NCI-H2196 (cell line): ENCODE measurements around the gene AGAP2.

Experiments used
- DNase-seq: peaks from one replicate; lab custom pipeline; 2025; ENCODE audit not compliant: unreplicated experiment; lab: John Stamatoyannopoulos, UW

Gene AGAP2

DNA sequence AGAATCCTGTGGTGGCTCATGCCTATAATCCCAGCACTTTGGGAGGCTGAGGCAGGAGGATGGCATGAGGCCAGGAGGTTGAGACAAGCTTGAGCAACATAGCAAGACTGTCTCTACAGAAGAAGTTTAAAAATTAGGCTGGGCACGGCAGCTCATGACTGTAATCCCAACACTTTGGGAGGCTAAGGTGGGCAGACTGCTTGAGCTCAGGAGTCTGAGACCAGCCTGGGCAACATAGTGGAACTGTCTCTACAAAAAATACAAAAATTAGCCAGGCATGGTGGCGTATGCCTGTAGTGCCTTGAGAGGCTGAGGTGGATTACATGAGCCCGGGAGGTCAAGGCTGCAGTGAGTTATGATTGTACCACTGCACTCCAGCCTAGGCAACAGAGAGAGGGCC, 29.3 kb upstream of the AGAP2 start:
- DNase-seq, result no peak

GRCh38 chr12:57767305-57767698, 28.8 kb upstream of the AGAP2 start:
- no peak for DNase-seq

- DNase-seq, result no peak
These were observed 28.1 kb upstream of the AGAP2 start, which contains the start of gene CYP27B1 for GRCh38 chr12:57766464-57767304. TSS of gene CYP27B1 (minus strand) at chr12:57767078. CDS start at chr12:57767041, 37 bp downstream.

GRCh38 chr12:57765698-57766463, 27.3 kb upstream of the AGAP2 start:
- no peak for DNase-seq

- DNase-seq, result no peak
These were observed 26.6 kb upstream of the AGAP2 start for GRCh38 chr12:57765003-57765697.

DNA sequence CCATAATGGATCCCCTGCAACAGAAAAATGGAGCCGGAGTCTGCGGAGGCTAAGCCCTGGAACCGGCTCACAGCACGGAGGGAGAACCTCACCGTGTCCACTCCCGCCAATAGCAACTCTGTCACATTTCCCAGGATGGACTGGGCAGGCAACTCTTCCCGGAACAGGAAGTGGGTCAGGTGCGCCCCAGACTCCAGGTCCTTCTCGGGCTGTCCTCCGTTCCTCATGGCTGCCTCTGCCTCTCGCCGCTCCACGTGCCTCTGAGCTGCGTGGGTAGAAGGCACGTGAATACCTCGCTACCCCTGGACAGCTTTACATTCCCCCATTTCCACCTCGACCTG, 26.1 kb upstream of the AGAP2 start:
- no peak for DNase-seq

GRCh38 chr12:57763881-57764661, 25.5 kb upstream of the AGAP2 start:
- no peak for DNase-seq

DNA sequence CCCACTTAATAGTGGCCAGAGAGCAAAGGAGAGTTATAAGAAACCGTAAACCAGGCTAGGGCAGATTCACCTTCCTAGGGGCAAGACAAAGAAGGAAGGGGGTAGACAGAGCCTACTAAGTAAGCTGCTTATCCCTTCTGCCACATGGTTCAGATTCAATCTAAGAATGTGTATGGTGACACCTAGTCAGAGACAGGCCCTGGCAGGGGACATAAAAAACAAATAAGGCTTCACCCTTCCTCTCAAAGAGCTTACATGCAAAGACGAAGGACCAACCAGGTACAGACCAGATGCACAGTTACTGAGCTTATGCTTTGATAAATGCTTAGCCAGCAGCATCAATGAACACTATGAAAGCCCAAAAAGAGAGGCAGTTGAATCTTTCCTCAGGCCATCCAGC, 23.9 kb upstream of the AGAP2 start:
- DNase-seq, result no peak

GRCh38 chr12:57761391-57761998, 23.0 kb upstream of the AGAP2 start:
- DNase-seq, result no peak

GRCh38 chr12:57760347-57760982, 21.9 kb upstream of the AGAP2 start:
- DNase-seq, result no peak

- DNase-seq, result peak; percentile 53
These were observed 20.9 kb upstream of the AGAP2 start for GRCh38 chr12:57759360-57759980.

GRCh38 chr12:57758552-57759359, 20.2 kb upstream of the AGAP2 start:
- no peak for DNase-seq

DNA sequence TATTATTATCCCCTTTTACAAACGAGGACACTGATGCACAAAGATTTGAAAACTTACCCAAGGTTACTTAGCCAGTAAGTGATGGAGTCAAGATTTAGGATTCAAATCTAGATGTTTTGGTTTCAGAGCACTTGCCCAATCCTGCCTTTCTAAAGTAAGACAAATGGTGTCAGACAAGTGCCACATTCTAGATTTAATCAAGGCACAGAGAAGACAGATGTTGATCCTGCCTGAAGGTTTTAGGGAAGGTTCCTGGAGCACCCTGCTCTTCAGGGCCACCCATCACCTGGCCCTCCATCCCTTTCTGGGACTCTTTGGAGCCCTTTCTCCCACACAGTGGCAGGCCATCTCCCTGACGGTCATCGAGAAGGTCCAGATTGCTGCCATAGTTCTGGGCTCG, 19.2 kb upstream of the AGAP2 start:
- DNase-seq, result no peak

DNA sequence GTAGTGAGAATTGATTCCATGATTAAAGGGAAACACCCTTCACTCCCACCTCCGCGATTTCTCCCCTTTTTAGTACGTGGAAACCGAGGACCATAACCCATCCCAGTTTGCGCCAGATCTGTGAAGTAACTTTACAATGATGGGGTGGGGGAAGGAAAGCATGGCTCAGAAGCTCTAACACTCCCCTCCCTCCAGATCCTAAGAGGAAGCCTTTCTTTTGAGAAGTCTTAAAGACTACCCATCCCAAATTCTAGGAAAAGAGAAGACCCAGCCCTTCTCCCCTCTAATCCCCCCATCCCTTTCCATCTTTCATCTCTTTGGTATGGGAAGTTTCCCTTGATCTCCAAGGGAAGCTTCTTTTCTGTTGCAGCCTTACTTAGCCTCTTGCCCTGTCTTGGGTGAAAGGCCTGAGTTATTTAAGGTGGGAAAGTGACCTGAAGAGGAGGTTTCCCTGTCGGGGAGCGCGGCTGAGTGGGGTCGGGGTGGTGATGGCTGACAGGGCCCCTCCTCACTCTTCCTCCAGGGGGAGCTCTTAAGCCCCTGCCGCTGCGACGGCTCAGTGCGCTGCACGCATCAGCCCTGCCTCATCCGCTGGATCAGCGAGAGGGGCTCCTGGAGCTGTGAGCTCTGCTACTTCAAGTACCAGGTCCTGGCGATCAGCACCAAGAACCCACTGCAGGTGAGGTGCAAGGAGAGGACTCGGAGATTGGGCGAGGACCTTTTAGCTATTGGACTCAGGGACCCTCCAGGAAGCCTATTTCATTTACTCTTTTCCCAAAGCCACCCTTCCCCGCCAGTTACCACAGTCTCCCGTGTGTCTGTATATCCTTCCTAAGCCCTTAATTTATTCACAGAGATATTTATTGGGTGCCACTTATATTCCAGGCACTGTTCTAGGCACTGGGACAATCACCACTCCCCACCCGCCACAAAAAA, 18.1 kb upstream of the AGAP2 start:
- peak; percentile 30 for DNase-seq

- no peak for DNase-seq
These were observed 17.2 kb upstream of the AGAP2 start for GRCh38 chr12:57755454-57756372.

DNA sequence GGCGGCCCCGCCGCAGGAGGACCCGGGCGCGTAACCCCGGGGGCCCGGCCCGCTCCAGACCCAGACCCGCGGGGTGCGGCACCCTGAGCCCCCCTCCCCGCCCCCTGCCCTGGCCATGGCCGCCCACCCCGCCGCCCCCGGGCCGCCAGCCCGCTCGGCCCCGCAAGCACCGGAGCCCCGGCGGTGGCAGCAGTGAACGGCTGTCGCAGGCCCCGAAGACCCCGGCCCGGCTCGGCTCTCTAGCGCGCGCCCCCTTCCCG, 16.6 kb upstream of the AGAP2 start:
- no peak for DNase-seq
